Muscle of leg (tissue), 11 donors: ENCODE results near the gene HYAL2. TPM values are rescaled to one million over a fixed set of nuclear protein-coding genes. Genes with fewer than 3 reads are reported as not detected.
A peak's percentile ranks its signal among the peaks of the same experiment; 100 is the strongest.

Experiments used
- DNase-seq: peaks from one replicate; pipeline ENCODE4 v3.0.0; 2013
- H3K27ac ChIP-seq: one replicate; pipeline ENCODE4 v1.5.1; 2013; ENCODE audit warnings: mild to moderate bottlenecking, low read length, control low read depth
- H3K27me3 ChIP-seq: one replicate; pipeline ENCODE4 v1.6.1; 2013; ENCODE audit warnings: low read length; ENCODE audit not compliant: control insufficient read depth, insufficient read depth
- H3K36me3 ChIP-seq: one replicate; pipeline ENCODE4 v1.6.1; 2013; ENCODE audit warnings: low read length; ENCODE audit not compliant: control insufficient read depth, insufficient read depth
- H3K4me1 ChIP-seq: one replicate; pipeline ENCODE4 v1.6.1; 2013; ENCODE audit warnings: low read length; ENCODE audit not compliant: control insufficient read depth, insufficient read depth
- H3K4me3 ChIP-seq: one replicate; pipeline ENCODE4 v1.5.1; 2013; ENCODE audit warnings: low read length, control low read depth
- H3K9me3 ChIP-seq: replicated peaks from 2 replicates; pipeline ENCODE4 v1.6.1; 2013; ENCODE audit warnings: low read depth, low read length; ENCODE audit not compliant: control insufficient read depth
- WGBS: methylation state at CpG from one replicate; pipeline ENCODE4 v1.1.5; 2013; ENCODE audit warnings: missing lambda C conversion rate; ENCODE audit not compliant: insufficient coverage; 5-methylcytosine and 5-hydroxymethylcytosine counted together
- polyA plus RNA-seq, 8 donors: library from polyadenylated mRNA; unstranded; fragments of 120-200 nt; gene quantifications; one replicate each; pipeline versions ENCODE4 v1.2.1 to v1.2.3, GENCODE V29; 2013; ENCODE audit warnings: inconsistent platforms in 1 of 8, low replicate concordance in 1 of 8; ENCODE audit not compliant: insufficient read length in 8 of 8, insufficient read depth in 1 of 8
- total RNA-seq: library from RNA; stranded (reverse); fragments of 120-200 nt; gene quantifications from one replicate; pipeline ENCODE4 v1.2.4, GENCODE V29; 2013

The HYAL2 gene
- total and polyA plus RNA-seq, 9 donors: 34.3 to 51.6 (median 47.7) TPM

DNA sequence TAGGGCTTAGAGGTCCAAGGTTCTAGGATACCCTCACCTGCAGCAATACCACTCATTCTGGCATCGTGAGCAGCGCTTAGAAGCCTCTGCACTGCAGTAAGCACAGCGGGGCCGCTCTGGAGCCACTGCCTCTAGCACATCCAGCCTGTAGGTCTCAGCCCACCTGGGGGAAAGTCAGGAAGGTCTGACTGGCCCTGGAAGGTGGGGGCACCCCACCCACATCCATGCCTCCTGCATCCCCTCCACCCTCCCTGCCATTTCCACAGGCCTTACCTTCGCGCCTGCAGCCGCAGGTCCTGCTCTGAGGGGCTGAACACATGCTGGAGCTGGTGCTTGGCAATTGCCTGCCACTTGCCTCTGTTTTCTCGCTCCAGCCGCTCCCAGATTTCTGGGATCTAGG, 19.0 kb upstream of the HYAL2 start:
- 94% methylated on average over 3 of the region's 9 CpGs for WGBS
- H3K27me3 ChIP-seq: peaks cover 5% of the 10 kb centered on the region
- no peaks in the 10 kb centered on the region for H3K9me3 ChIP-seq
- no peaks in the 10 kb centered on the region for H3K36me3 ChIP-seq
- H3K4me3 ChIP-seq: peak overlapping the region; percentile 58
- H3K27ac ChIP-seq: peak overlapping the region; percentile 88
- no peak for DNase-seq
- H3K4me1 ChIP-seq: peaks cover 61% of the 10 kb centered on the region

DNA sequence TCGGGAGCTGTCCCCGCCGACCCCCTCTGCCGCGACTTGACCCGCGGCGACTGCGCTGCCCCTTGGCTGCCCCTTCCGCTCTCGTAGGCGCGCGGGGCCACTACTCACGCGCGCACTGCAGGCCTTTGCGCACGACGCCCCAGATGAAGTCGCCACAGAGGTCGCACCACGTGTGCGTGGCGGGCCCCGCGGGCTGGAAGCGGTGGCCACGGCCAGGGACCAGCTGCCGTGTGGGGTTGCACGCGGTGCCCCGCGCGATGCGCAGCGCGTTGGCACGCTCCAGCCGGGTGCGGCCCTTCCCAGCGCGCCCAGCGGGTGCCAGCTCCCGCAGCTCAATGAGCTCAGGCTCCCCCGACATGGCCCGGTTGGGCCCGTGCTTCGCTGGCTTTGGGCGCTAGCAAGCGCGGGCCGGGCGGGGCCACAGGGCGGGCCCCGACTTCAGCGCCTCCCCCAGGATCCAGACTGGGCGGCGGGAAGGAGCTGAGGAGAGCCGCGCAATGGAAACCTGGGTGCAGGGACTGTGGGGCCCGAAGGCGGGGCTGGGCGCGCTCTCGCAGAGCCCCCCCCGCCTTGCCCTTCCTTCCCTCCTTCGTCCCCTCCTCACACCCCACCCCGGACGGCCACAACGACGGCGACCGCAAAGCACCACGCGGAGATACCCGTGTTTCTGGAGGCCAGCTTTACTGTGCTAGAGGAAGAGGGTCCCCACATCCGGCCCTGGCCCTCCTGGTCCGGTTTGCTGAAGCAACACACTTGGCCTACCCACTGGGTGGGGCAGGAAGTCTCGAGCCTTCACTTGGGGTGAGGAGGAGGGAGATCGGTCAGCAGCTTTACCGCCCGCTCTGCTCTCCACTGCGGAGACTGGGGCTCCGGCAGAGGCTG, 18.1 kb upstream of the HYAL2 start, which contains the start of gene RASSF1:
Gene RASSF1 (minus strand): TSS at position 389 of the 882 bp plus-strand sequence. CDS start 31 bp downstream, at position 358.
- H3K36me3 ChIP-seq: peaks cover 4% of the 10 kb centered on the region
- peaks cover 66% of the 10 kb centered on the region for H3K4me1 ChIP-seq
- peaks cover 3% of the 10 kb centered on the region for H3K27me3 ChIP-seq
- H3K9me3 ChIP-seq: no peaks in the 10 kb centered on the region
- WGBS: 2% methylated on average over 64 of the region's 85 CpGs
- peak within 1 kb of the TSS; percentile 58 for H3K4me3 ChIP-seq
- DNase-seq: peak; percentile 96
- peak within 1 kb of the TSS; percentile 88 for H3K27ac ChIP-seq

DNA sequence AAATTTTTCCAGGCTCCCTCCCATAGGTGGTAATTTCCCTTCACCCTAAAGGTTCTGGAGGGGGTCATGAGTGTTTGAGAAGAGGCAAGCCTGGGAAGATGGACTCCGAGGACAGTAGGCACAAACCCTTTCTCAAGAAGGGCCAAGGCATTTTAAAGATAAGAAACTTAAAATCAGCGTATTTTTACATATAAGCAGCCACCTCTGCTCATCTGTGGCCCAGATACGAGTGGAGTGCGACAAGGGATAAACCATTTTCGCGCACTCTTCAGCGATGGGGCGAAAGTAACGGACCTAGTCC, 17.6 kb upstream of the HYAL2 start:
- Histone ChIP-seq H3K4me1 (peaks cover 66% of the 10 kb centered on the region), H3K27ac (peak overlapping the region; percentile 88), H3K36me3 (peaks cover 4% of the 10 kb centered on the region), H3K27me3 (no peaks in the 10 kb centered on the region), H3K4me3 (peak overlapping the region; percentile 58), H3K9me3 (no peaks in the 10 kb centered on the region)
- no peak for DNase-seq
- 19% methylated on average over 8 of the region's 9 CpGs for WGBS

DNA sequence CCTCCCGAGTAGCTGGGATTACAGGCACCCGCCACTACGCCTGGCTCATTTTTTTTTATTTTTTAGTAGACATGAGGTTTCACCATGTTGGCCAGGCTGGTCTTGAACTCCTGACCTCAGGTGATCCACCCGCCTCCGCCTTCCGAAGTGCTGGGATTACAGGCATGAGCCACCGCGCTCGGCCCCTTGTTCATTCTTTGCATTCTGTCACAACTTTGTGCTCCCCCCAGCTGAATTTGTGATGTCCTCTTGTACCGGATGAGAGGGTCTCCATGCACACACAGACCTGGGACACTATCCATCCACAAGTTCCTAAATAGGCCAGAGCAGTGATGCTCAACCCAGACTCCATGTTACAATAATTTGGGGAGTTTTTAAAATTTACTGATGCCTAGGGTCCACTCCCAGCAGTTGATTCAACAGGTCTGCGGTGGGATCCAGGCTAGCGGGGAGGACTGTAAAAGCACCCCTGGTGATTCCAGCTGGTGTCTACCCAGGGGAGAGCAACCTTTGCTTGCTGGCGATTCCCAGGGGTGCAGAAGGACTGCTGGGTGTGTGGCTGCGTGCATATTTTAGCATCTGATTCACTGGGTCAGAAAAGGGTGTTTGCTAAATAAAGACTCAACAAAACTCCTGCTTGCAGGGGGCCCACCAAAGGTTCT, 17.1 kb upstream of the HYAL2 start:
- peaks cover 66% of the 10 kb centered on the region for H3K4me1 ChIP-seq
- WGBS: 72% methylated on average over 8 of the region's 14 CpGs
- peak overlapping the region; percentile 88 for H3K27ac ChIP-seq
- no peaks in the 10 kb centered on the region for H3K9me3 ChIP-seq
- H3K36me3 ChIP-seq: peaks cover 5% of the 10 kb centered on the region
- DNase-seq: no peak
- peak overlapping the region; percentile 58 for H3K4me3 ChIP-seq
- no peaks in the 10 kb centered on the region for H3K27me3 ChIP-seq

DNA sequence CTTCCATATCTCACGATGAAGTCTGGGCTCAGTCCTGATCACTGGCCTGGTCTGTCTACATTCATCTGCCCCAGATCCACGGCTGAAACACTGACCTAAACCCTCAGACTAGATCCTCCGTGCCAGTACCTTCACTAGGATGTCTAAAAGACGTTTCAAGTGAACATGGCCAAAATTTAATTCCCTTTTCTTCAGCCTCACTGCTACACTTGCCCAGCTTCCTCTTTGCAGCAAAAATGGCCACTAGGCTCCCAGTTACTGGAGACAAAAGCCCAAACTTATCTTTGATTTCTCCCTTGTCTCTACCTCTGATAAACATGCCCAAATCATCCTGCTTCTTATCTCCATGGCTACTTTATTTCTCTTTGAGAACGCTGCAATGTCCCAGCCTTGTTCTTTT, 16.4 kb upstream of the HYAL2 start:
- Histone ChIP-seq H3K27ac (peak overlapping the region; percentile 98), H3K4me3 (peak overlapping the region; percentile 10), H3K36me3 (peaks cover 12% of the 10 kb centered on the region), H3K4me1 (peaks cover 73% of the 10 kb centered on the region), H3K27me3 (no peaks in the 10 kb centered on the region), H3K9me3 (no peaks in the 10 kb centered on the region)
- WGBS: 60% methylated on average over 4 of the region's 5 CpGs
- no peak for DNase-seq

DNA sequence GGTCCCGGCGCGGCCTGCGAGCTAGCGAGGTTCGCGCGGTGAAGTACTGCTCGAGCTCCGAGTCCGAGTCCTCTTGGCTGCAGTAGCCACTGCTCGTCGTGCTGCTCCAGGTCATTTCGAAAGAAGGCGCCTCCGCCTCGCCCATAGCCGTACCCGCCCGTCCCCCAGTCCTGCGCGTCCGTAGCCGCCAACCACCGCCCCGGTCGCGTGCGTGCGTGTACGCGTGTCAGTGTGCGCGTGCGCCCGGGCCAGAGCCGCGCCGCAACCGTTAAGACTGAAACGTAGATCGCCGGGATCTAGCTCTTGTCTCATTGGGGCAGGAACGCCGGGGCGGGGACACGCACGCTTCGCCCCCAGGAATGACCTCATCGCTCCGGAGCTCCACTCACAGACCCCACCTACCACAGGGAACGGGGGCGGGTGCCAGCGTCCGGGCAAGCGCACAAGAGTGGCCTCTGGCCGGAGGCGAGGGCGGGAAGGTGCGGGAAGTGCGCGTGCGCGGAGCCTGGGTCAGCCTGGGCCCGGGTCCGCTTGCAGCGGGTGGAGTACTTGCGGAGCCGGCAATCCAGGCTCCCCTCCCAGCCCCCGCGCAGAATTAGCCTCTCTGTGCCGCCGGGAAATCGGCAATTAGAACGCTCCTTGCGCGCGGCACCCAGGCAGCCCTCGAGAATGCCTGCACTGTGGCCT, 14.8 kb upstream of the HYAL2 start:
- Histone ChIP-seq H3K27me3 (no peaks in the 10 kb centered on the region), H3K36me3 (peaks cover 17% of the 10 kb centered on the region), H3K4me1 (peaks cover 81% of the 10 kb centered on the region), H3K9me3 (no peaks in the 10 kb centered on the region), H3K4me3 (peak overlapping the region; percentile 80), H3K27ac (peak overlapping the region; percentile 98)
- DNase-seq: peak; percentile 100
- WGBS: under 1% methylated on average over 75 of the region's 79 CpGs

DNA sequence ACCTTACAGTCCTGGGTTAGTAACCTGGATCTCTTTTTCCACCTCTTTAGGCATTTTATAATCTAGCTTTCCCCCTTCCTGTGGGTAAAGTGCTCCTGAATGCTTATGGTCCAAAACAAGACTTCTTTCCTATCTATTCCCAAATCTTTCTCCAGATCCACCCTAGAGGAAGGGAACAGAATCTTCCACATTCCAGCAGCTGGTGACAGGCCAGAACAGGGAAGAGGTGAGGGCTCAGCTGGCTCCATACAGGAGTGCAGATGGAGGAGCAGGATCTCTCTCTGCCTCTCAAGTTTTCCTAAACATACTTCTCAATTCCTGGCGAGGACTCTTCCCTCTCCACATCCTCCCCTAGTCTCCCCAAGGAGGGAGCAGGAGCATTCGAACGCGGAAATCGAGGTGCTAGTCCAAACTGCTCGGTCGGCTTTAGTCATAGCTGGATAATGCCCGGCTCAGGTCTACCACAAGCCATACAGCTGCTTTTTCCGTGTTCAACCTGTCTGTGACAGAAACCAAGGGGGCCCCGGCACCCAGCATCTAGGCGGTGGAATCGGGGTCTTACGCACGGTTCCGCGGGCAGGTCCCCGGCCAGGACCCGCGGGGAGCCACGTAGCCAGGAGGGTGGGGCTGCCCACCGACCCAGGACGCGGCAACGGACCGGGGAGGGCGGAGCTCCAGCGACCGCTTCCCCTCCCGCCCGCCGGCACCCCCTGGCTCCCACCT, 14.1 kb upstream of the HYAL2 start:
- peaks cover 25% of the 10 kb centered on the region for H3K36me3 ChIP-seq
- WGBS: under 1% methylated on average over 29 of the region's 31 CpGs
- peak overlapping the region; percentile 80 for H3K4me3 ChIP-seq
- no peaks in the 10 kb centered on the region for H3K27me3 ChIP-seq
- peaks cover 76% of the 10 kb centered on the region for H3K4me1 ChIP-seq
- peak overlapping the region; percentile 98 for H3K27ac ChIP-seq
- no peaks in the 10 kb centered on the region for H3K9me3 ChIP-seq
- peak; percentile 74 for DNase-seq

DNA sequence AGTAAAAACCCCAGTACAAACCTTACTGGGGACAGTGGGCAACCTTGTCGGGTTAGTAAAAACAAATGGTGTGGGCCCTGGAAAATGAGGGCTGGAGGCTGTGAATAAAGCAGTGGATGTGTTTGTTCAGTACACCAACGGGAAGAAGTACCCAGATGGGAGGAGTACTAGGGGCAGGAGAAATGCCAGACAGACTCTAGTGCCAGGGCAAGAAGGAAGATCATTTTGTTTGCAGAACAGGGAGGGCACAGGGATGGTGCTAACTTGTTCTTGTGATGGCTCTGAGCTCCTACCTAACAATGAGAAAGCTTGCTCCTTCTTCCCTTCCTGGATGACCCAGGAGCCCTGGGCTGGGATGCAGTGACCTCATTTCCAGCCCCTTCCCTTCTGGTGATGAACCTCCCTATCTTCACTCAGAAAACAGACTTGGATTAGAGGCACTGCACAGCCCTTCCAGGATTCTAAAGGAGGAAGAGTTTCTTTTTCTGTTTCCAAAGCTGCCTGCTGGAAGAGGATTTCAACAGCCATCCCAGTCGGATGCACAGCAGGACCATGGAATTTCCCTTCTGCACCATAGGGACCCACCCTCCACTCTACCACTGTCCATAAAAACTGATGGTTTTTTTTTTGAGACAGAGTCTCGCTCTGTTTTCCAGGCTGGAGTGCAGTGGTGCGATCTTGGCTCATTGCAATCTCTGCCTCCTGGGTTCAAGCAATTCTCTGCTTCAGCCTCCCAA, 12.0 kb upstream of the HYAL2 start:
- DNase-seq: no peak
- Histone ChIP-seq H3K36me3 (peaks cover 46% of the 10 kb centered on the region), H3K9me3 (no peaks in the 10 kb centered on the region), H3K27ac (peak overlapping the region; percentile 89), H3K27me3 (no peaks in the 10 kb centered on the region), H3K4me3 (no peak overlapping the region), H3K4me1 (peaks cover 56% of the 10 kb centered on the region)
- 50% methylated on average over 4 of the region's 5 CpGs for WGBS

DNA sequence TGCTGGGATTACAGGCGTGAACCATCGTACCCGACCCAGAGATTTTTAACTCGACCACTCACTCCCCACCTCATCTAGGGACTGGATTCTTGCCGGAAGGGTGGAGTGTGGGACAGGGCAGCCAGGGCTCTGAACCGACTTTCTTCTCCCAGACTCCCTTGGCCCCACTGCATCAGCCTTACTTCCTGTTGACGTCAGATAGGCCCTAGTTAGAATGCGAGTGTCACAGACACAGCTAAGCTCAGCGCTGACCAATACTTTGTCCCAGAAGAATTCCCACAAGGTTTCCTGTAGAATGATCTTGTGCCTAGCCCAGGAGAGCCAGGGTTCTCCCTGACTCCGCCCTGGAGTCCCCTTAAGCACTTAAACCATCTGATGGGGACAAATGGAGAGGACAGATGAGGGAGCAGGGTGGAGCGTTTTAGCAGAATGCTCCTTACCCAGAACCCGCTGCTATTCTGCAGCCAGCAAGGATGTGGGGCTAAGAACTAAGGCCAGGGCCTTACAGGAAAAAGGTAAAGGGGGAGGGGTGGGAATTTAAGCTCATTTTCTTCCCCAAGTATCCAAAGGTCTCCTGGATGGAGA, 11.3 kb upstream of the HYAL2 start:
- WGBS: 64% methylated on average over 3 of the region's 12 CpGs
- DNase-seq: peak; percentile 86

More for the DNA sequence above, 11.3 kb upstream of the HYAL2 start:
- Histone ChIP-seq H3K4me3 (no peak overlapping the region), H3K36me3 (peaks cover 49% of the 10 kb centered on the region), H3K27ac (peak overlapping the region; percentile 89), H3K9me3 (no peaks in the 10 kb centered on the region), H3K4me1 (peaks cover 49% of the 10 kb centered on the region), H3K27me3 (no peaks in the 10 kb centered on the region)
